Mesenteric fat pad (tissue), 1 donor: ENCODE measurements around the gene PRKAR1B. TPM values are rescaled to one million over a fixed set of nuclear protein-coding genes. Genes with fewer than 3 reads are reported as not detected.
"Not testable (repeated sequence)": the region's sequence is repeated elsewhere in the genome, so short reads cannot be mapped to it uniquely, and the experiment has no call there.

Experiments used
- DNase-seq: peaks from one replicate; pipeline ENCODE4 v3.0.0-alpha.2; 2020; ENCODE audit warnings: low spot score
- total RNA-seq: library from RNA; stranded (reverse); fragmentation: NEBNext Ultra II Directional; extraction: Animal tissue kit (Norgen Biotek cat#: 25700); gene quantifications from one replicate; pipeline ENCODE4 v1.2.1, GENCODE V29; 2021
- donor health status: DM: yes; HTN: yes; CAD: no.

Gene PRKAR1B
- total RNA-seq, 1 donor from 2014 or later: 11.7 TPM

- no peak for DNase-seq
Observed at GRCh38 chr7:562789-563628, 164.1 kb downstream of the PRKAR1B start.

GRCh38 chr7:562374-562675, 164.8 kb downstream of the PRKAR1B start:
- DNase-seq: no peak

GRCh38 chr7:561631-562373, 165.3 kb downstream of the PRKAR1B start:
- no peak for DNase-seq

- DNase-seq: no peak
Observed at GRCh38 chr7:560966-561630, 166.0 kb downstream of the PRKAR1B start.

- DNase-seq: no peak
Observed at GRCh38 chr7:559396-559705, 167.7 kb downstream of the PRKAR1B start.

GRCh38 chr7:557558-557881, 169.6 kb downstream of the PRKAR1B start:
- no peak for DNase-seq

- no peak for DNase-seq
Observed at GRCh38 chr7:556837-557557, 170.1 kb downstream of the PRKAR1B start.

GRCh38 chr7:556291-556826, 170.7 kb downstream of the PRKAR1B start:
- DNase-seq: no peak

GRCh38 chr7:555551-556160, 171.4 kb downstream of the PRKAR1B start:
- DNase-seq: no peak

GRCh38 chr7:553636-554111, 173.4 kb downstream of the PRKAR1B start:
- no peak for DNase-seq

- DNase-seq: no peak
Observed at GRCh38 chr7:552868-553635, 174.0 kb downstream of the PRKAR1B start.

GRCh38 chr7:552151-552867, 174.8 kb downstream of the PRKAR1B start:
- not testable (repeated sequence) for DNase-seq

GRCh38 chr7:551615-551970, 175.5 kb downstream of the PRKAR1B start:
- not testable (repeated sequence) for DNase-seq

GRCh38 chr7:550881-551614, 176.0 kb downstream of the PRKAR1B start:
- no peak for DNase-seq

- no peak for DNase-seq
Observed at GRCh38 chr7:549891-550625, 177.0 kb downstream of the PRKAR1B start.

- DNase-seq: no peak
Observed at GRCh38 chr7:549066-549890, 177.8 kb downstream of the PRKAR1B start.

- no peak for DNase-seq
Observed at GRCh38 chr7:548401-548800, 178.7 kb downstream of the PRKAR1B start.
